GM19463 (cell line): ENCODE data around the gene CECR2.
"Not testable (repeated sequence)": the region's sequence is repeated elsewhere in the genome, so short reads cannot be mapped to it uniquely, and the experiment has no call there.

Experiments
- ATAC-seq: cut with Tn5 transposase; IDR thresholded peaks from one replicate; pipeline ENCODE4 v1.9.1; 2021; ENCODE audit warnings: mild to moderate bottlenecking, moderate library complexity; ENCODE audit not compliant: unreplicated experiment

Gene CECR2

GRCh38 chr22:17566016-17566687 is 196.9 kb downstream of the CECR2 start:
- not testable (repeated sequence) for ATAC-seq

DNA sequence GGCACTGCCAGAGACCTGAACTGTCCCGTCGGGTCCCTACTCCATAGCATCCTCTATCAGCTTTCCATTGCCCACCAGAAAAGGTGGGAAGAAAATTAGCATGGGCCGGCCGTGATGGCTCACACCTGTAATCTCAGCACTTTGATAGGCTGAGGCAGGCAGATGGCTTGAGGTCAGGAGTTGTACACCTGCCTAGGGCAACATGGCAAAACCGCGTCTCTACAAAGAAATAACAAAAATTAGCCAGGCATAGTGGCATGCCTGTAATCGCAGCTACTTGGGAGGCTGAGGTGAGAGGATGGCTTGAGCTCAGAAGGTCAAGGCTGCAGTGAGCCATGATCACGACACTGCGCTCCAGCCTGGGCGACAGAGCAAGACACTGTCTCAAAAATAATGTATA is 197.5 kb downstream of the CECR2 start:
- no peak for ATAC-seq

DNA sequence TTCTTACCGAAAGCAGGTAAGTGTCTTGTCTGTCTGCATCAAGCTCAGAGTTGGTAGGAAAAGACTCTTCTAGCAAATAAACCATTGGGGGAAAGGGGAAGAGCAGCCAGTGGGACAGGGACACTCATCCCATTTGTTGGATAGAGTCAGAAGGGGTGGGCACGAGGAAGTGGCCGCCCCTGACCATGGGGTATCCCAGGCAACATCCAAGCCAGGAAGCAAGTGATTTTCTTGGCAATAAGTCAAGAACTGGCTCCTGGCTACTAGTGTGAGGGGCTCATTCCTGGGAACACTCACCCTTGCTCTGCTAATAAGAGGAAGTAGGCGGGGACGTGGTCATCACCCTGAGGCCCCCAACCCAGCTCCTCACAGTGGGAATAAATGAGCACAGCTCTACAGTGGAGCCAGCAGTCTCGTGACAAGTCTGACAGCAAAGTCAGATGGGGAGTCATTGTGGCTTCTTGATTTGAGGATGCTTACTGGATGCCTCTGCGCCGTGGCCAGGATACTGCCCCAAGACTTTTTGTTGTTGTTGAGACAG is 200.8 kb downstream of the CECR2 start:
- no peak for ATAC-seq

- no peak for ATAC-seq
Measured at GRCh38 chr22:17570851-17571631, 201.8 kb downstream of the CECR2 start.

GRCh38 chr22:17575151-17575550 is 205.9 kb downstream of the CECR2 start:
- ATAC-seq, result no peak

DNA sequence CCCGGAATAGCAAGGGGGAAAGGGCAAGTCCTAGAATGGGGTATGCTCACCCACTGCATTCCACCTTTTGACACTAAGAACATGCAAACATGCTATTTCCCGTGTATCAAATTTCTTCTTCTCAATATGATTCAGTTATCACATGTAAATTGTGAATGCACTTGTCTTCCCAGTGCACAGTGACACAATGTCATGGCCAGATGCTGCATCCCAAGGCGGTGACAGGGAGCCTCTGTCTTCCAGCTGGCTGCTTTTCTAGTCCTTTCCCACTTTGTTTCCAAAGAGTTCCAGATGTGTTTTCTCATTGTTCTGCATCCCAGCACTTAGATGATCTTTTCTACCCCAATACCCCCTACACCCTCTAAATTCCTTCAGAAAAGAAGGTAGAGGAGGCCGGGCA is 206.4 kb downstream of the CECR2 start:
- ATAC-seq, result no peak

DNA sequence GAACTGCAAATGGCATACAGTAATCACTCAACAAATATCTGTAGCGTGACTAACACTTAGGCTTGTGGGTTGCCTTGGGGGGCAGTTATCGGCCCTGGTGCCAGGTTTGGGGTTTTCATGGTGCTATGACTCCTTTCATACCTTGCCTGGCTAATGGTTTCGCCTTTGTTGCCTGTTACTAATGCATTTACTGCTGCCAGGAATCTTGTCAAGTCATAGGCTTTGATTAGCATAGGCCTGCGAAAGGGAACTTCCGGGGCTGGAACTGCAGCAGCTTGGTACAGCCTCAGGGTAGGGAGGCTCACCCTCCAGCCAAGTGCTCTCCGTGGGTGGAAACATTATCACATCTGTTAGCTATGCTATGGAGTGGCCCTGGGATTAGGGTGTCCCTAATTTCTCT is 207.2 kb downstream of the CECR2 start:
- no peak for ATAC-seq

DNA sequence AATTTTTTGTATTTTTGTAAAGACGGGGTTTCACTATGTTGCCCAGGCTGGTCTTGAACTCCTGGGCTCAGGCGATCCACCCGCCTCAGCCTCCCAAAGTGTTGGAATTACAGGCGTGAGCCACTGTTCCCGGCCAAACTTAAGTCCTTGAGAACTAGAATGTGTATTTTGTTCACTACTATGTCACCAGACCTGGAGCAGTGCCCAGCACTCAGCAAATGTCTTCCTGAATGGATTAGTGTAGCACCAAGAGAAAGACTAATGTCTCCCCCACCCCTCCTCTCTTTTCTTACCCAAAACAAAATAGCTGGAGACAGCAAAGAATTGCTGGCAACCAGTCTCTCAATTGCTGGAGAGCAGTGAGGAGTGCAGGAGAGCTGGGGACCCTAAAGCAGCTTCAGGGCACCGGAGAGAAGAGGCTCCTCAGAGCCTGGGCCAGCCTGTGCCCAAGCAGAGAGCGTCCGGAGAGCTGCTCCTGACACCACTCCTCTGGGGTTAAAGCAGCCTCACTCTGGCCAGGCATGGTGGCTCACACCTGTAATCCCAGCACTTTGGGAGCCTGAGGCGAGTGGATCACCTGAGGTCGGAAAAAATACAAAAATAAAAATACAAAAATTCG is 209.0 kb downstream of the CECR2 start:
- ATAC-seq, result no peak

- ATAC-seq, result no peak
Measured at GRCh38 chr22:17579535-17579981, 210.3 kb downstream of the CECR2 start.

- ATAC-seq, result no peak
Measured at GRCh38 chr22:17580441-17581031, 211.3 kb downstream of the CECR2 start.

DNA sequence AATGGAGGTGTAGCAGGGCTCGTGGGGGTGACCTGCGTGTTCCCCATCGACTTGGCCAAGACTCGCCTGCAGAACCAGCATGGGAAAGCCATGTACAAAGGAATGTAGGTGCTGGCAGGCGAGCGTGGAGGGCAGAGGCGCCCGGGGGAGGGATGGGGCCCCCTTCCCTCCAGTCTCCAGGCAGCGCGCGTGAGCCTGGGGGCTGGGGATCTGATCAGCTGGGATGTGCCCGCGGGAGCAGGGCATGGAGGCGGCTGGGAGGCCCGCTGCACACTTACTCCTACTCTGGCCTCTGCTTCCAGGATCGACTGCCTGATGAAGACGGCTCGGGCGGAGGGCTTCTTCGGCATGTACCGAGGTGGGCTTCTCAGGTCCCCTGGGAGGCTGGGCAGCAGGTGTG is 211.8 kb downstream of the CECR2 start:
- no peak for ATAC-seq

- ATAC-seq, result no peak
Measured at GRCh38 chr22:17581631-17582030, 212.4 kb downstream of the CECR2 start.

- no peak for ATAC-seq
Measured at GRCh38 chr22:17583151-17583550, 213.9 kb downstream of the CECR2 start.

GRCh38 chr22:17586831-17587440 is 217.7 kb downstream of the CECR2 start:
- ATAC-seq, result no peak

- ATAC-seq, result no peak
Measured at GRCh38 chr22:17587629-17588028, 218.4 kb downstream of the CECR2 start.

DNA sequence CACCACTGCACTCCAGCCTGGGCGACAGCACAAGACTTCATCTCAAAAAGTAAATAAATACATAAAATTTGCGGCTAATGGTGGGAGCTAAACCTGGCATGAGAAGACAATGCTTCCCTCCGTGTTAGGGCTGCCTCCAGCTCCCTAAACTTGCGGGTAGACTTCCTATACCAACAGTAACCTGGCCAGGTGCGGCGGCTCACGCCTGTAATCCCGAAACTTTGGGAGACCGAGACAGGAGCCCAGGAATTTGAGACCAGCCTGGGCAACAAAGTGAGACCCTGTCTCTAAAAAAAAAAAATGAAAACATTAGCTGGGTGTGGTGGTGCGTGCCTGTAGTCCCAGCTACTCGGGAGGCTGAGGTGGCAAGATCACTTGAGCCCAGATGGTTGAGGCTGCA is 219.3 kb downstream of the CECR2 start:
- ATAC-seq, result no peak

- ATAC-seq, result no peak
Measured at GRCh38 chr22:17589810-17590375, 220.6 kb downstream of the CECR2 start.

DNA sequence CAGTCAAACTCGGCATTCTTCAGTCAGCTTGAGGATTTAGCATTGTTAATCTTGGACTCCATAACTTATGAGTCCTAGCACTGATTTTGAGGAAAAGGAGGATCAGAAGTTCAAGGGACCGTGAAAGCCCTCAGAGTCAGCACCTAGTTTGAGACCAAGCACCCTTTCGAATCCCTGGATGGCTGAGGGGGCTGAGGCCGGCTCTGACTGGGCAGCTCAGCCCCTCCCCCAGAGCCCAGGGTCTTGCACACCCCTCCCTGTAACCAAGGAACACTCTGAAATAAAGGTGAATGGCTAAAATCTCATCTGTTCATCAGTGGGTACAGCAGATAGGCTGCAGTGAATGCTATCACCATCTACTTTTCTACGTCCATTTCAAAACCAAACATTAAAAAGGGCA is 221.3 kb downstream of the CECR2 start:
- no peak for ATAC-seq

GRCh38 chr22:17592201-17592600 is 222.9 kb downstream of the CECR2 start:
- ATAC-seq, result no peak

DNA sequence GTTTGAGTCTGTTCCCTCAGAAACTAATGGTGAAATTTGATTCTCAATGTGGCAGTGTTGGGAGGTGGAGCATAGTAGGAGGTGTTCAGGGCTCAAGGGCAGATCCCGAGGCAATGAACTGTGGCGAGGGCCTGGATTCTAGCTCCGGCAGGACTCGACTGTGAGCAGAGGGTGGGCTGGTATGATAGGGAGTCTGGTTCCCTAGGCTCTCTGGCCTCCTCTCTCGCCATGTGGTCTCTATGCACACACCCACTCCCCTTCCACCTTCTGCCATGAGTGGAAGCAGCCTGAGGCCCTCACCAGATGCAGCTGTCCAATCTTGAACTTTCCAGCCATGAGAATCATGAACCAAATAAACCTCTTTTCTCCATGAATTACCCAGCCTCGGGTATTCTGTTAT is 227.0 kb downstream of the CECR2 start:
- ATAC-seq, result no peak

DNA sequence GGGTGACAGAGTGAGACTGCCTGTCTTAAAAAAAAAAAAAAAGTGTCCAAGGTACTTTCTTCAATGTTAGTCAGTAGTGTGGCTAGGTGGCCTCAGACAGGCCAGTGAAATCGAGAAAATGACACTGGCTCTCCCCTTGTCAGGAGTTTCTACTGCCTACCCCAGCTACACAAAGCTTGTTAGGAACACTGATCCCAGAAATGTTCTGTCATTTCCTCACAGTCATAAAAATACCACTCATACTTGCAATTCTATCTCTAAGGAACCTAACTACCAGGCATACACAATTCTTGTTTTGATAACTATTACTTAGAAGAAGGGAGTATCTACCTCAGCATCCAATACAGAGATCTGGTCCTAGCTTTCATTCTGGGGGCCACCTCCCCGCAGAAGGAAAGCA is 228.0 kb downstream of the CECR2 start:
- ATAC-seq, result no peak
